GM19043 (cell line): ENCODE measurements around the gene STX17.
"Not testable (repeated sequence)": the region's sequence is repeated elsewhere in the genome, so short reads cannot be mapped to it uniquely, and the experiment has no call there.

Experiments used
- ATAC-seq: cut with Tn5 transposase; IDR thresholded peaks from one replicate; pipeline ENCODE4 v1.9.1; 2021; ENCODE audit warnings: low read depth; ENCODE audit not compliant: unreplicated experiment

Gene STX17

GRCh38 chr9:99966001-99966400 lies 59.5 kb downstream of the STX17 start:
- ATAC-seq: no peak

GRCh38 chr9:99966716-99967115 lies 60.3 kb downstream of the STX17 start:
- ATAC-seq: no peak

GRCh38 chr9:99967457-99967856 lies 61.0 kb downstream of the STX17 start:
- no peak for ATAC-seq

GRCh38 chr9:99970481-99970880 lies 64.0 kb downstream of the STX17 start:
- no peak for ATAC-seq

GRCh38 chr9:99971410-99971809 lies 65.0 kb downstream of the STX17 start:
- ATAC-seq: no peak

- no peak for ATAC-seq
Observed at GRCh38 chr9:99973455-99973854, 67.0 kb downstream of the STX17 start.

- ATAC-seq: no peak
Observed at GRCh38 chr9:99977033-99977792, 70.8 kb downstream of the STX17 start.

GRCh38 chr9:99978221-99978620 lies 71.8 kb downstream of the STX17 start:
- ATAC-seq: no peak

- no peak for ATAC-seq
Observed at GRCh38 chr9:99980598-99980997, 74.1 kb downstream of the STX17 start.

GRCh38 chr9:99986642-99987041 lies 80.2 kb downstream of the STX17 start:
- no peak for ATAC-seq

- not testable (repeated sequence) for ATAC-seq
Observed at GRCh38 chr9:99990508-99990907, 84.1 kb downstream of the STX17 start.

GRCh38 chr9:99998266-99998665 lies 91.8 kb downstream of the STX17 start:
- no peak for ATAC-seq

- ATAC-seq: no peak
Observed at GRCh38 chr9:99998866-99999265, 92.4 kb downstream of the STX17 start.

GRCh38 chr9:99999797-100000196 lies 93.3 kb downstream of the STX17 start:
- no peak for ATAC-seq

GRCh38 chr9:100011062-100011681 lies 104.7 kb downstream of the STX17 start:
- no peak for ATAC-seq

GRCh38 chr9:100012279-100012678 lies 105.8 kb downstream of the STX17 start:
- ATAC-seq: no peak

- no peak for ATAC-seq
Observed at GRCh38 chr9:100013573-100013972, 107.1 kb downstream of the STX17 start.

GRCh38 chr9:100014846-100015245 lies 108.4 kb downstream of the STX17 start:
- ATAC-seq: no peak

- no peak for ATAC-seq
Observed at GRCh38 chr9:100019541-100019940, 113.1 kb downstream of the STX17 start.
